Measurements from ENCODE around the gene NINJ1. TPM values are rescaled to one million over a fixed set of nuclear protein-coding genes. Genes with fewer than 3 reads are reported as not detected.

Gene NINJ1
- total RNA-seq, 1 donor from 2014 or later: 17.7 TPM

GRCh38 chr9:93086447-93087224, 47.4 kb downstream of the NINJ1 start:
- DNase-seq: no peak

DNA sequence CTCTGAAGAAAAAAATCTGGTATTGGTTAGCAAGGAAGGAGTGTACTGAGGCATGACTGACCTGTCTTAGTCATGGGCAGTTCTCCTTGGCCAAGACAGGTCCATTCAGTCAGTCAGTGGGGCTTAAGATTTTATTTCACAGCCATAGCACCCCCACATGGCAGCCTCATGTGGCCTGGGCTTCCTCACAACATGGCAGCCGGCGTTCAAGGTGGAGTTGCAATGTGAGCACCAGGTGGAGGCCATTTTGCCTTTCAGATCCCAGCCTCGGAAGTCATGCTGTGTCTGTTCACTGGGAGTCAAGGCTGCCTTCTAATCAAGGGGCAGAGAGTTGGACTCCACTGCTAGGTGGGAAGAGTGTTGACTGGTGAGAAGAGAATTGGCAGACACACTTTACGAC, 48.4 kb downstream of the NINJ1 start:
- no peak for DNase-seq

DNA sequence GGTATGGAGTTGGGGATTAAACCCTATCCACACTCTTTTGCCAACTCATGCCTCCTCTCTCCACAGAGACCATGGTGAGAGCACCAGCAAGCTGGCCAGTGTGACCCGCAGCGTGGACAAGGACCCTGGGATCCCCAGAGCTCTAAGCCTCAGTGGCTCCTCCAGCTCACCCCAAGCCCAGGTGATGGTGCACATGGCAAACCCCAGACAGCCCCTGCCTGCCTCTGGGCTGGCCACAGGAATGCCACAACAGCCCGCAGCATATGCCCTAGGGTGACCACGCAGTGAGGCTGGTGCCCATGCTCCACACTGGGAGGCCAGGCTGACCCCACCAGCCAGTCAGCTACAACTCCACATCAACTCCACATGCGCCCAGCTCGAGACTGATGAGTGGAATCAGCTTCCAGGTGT, 49.6 kb downstream of the NINJ1 start:
- DNase-seq: no peak

DNA sequence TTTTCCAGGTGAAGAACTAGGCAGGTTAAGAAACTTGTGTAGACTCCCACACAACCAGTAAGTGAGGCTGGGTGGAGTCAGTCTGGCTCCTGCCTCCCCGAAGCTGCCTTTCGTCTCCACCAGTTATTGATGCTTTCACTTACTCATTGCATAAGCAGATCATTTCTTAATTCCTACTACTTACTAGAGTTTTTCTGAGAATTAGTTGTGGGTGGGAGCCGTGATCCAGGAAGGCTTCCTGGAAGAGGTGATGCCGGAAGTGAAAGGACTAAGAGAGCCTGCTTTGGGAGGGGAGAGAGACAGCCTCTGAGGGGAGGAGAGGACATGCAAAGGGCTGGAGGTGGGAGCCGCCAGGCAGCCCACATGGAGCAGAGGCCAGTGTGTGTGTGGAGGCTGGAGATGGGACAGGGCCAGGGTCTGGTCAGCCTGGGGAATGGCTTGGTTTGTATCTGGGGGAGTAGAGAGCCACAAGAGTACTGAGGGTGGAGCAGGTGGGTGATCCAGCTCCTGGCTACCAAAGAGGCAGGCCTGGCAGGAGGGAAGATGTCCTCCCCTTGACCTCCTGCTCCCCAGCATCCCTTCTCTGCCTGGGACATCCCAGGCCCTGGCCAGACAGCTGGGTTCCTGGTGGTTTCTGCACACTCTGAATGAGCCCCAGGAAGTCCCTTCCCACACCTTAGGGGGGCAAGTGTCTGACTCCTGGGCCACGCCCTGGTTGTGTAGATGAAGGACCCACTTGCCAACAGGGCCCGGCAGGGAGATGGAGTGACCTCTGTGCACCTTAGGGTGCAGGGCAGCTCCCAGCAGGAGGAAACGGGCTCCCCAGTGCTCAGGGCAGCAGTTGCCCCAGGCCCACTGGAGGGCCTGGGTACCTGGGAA, 50.2 kb downstream of the NINJ1 start:
- no peak for DNase-seq

DNA sequence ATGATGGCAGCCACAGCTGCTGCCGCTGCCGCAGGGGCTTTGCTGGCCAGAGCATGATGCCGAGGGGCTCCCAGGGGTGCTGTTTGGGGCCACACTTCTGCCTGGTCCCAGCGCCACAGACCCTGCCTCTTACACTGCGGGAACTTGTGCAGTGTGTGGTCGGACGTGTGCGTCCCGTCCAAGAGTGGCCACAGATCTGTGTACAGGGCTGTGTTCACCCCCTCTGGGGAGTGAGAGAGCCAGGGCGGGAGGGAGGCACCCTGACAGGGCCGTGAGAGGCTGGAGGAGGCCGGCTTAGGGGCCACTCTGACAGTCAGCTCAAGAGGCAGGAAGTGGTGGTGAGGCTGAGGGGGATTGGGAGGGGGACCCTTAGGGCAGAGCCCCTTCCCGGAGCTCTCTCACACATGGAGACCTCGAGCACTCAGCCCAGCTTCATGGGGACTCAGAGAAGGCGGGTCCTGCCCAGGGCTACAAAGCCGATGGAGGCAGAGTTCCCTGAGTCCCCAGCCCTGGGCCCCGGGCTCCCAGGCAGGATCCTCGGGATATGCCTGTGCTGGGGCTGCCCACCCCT, 51.1 kb downstream of the NINJ1 start:
- no peak for DNase-seq

GRCh38 chr9:93081931-93082330, 52.1 kb downstream of the NINJ1 start:
- DNase-seq: no peak

GRCh38 chr9:93081081-93081529, 52.9 kb downstream of the NINJ1 start:
- no peak for DNase-seq

DNA sequence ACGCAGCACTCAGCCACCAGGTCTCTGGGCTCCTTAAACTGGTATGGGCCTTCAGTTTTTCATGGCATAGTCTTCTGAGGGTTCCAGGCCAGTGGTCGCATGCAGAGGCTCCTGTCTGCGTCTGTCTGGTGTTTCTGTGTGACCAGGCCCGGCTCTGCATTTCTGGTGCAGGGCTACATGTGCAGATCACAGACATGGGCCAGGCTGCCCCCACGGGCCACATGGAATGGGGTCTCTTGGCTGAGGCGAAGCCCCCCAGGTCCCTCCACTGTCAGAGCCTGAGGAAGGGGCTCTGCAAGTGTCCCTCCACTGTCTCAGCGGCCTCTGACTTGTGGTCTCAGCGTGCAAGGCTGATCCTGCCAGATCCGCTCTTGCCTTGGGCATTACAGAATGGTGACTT, 53.6 kb downstream of the NINJ1 start:
- no peak for DNase-seq

GRCh38 chr9:93079371-93079770, 54.7 kb downstream of the NINJ1 start:
- DNase-seq: no peak

- DNase-seq: no peak
Measured at GRCh38 chr9:93077811-93078210, 56.2 kb downstream of the NINJ1 start.

DNA sequence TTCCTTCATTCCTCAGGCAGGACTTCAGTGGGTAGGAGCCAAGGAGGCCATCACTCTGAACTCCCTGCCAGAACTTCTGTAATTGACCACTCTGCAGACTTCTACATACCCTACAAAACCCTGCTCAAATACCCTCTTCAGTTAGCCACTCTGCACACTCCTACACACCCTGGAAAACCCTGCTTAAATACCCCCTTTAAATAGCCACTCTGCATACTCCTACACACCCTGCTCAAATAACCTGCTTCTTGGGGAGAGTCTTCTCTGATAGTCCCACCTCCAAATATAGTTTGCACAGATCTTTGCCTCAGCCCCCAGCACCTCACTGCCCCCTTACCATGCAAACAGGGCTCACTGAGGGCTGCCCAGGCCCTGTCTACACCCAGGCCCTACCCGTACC, 56.7 kb downstream of the NINJ1 start:
- DNase-seq: no peak

- DNase-seq: no peak
Measured at GRCh38 chr9:93076792-93077128, 57.3 kb downstream of the NINJ1 start.

DNA sequence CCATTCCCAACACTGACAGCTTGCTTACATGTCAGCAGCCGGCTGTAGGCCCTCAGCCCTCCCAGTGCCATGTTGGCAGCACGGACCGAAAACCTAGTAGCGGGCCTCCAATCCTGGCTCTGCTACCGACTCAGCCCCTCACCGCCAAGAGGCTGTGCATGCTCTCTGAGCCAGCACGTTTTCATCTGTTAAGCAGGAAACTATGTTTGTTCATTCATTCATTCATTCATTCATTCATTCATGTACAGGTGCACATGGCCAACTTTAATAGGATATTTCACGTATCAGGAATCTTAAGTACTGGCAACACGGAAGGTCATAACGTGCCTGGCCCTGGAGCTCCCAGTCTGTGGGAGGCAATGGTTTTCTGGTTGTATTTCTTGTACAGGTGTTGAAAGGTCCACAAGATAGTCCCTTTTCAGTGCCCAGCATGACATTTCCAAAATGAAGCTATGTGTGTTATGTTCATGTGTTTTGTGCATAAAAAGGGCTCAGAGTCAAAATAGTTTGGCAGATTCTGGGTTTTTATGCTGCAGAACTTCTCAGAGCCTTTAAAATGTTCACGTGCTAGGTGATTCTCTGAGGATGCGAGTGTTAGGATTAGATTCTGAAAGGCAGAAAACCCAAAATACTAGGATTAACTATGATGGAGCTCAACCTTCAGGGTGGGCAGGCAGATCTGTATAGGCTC, 57.8 kb downstream of the NINJ1 start:
- no peak for DNase-seq

DNA sequence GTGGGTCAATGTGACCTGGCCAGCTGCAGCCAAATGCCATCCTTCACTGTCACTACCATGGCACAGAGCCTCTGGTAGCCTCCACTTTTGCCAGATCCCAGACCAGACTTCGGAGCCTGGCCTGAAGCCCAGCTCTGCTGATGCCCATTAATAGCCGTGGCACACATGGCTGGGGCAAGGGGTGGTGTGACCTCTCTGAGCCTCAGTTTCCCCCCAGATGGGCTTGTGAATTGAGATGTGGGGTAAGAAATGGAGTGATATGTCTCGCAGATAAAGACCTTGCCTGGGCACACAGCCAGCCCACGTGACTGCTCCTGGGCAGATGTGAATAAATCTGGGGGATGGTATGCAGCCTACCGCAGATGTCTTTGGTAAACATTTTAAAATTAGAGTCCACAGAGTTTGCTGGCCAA, 61.7 kb downstream of the NINJ1 start:
- DNase-seq: peak; percentile 71

Other genes starting within 250 kb of the NINJ1 start
- gene FGD3, start 186.7 kb downstream of the NINJ1 start, total RNA-seq: 7.1 TPM
- 3.7 TPM for gene SUSD3, start 75.5 kb downstream of the NINJ1 start, total RNA-seq
- 41.6 TPM for gene CARD19, start 38.0 kb downstream of the NINJ1 start, total RNA-seq
- gene WNK2, start 49.9 kb upstream of the NINJ1 start, total RNA-seq: 31.2 TPM

Data from tongue (tissue), 2 donors.